GM18873 (cell line): Measurements from ENCODE around the gene DNMBP.
A peak's percentile ranks its signal among the peaks of the same experiment; 100 is the strongest.
"Not testable (repeated sequence)": the region's sequence is repeated elsewhere in the genome, so short reads cannot be mapped to it uniquely, and the experiment has no call there.

Experiments
- ATAC-seq: cut with Tn5 transposase; IDR thresholded peaks from one replicate; pipeline ENCODE4 v1.9.1; 2021; ENCODE audit warnings: mild to moderate bottlenecking, moderate library complexity, moderate number of reproducible peaks; ENCODE audit not compliant: unreplicated experiment, low FRiP score

The DNMBP gene

GRCh38 chr10:99963467-99964165, 46.1 kb downstream of the DNMBP start:
- not testable (repeated sequence) for ATAC-seq

DNA sequence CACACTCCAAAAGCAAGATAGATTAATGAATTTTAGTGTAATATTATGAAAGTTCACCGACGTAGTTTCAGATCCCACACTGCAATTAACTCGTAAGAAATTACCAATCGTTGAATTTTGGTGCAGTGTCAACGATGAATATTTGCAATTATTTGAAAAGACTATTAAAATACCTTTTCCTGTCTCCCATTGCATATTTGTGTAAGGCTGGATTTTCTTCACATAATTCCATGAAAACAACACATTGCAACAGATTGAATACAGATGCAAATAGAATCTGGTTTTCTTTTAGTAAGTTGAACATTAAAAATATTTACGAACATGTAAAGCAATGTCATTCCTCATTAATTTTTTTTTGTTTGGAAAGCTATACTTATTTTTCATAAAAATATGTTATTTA, 50.9 kb downstream of the DNMBP start:
- no peak for ATAC-seq

- ATAC-seq = no peak
Measured at GRCh38 chr10:99958302-99958701, 51.4 kb downstream of the DNMBP start.

DNA sequence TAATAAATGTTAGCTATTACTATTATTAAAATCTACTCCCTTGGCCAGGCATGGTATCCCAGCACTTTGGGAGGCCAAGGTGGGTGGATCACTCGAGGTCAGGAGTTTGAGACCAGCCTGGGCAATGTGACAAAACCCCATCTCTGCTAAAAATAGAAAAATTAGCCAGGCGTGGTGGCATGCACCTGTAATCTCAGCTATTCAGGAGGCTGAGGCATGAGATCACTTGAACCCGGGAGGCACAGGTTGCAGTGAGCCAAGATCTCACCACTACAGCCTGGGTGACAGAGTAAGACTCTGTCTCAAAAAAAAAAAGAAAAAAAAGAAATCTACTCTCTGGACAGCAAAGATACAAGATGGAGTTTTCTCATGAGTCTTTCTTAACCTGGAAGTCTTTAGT, 56.2 kb downstream of the DNMBP start:
- not testable (repeated sequence) for ATAC-seq

- ATAC-seq = no peak
Measured at GRCh38 chr10:99952799-99953198, 56.9 kb downstream of the DNMBP start.

DNA sequence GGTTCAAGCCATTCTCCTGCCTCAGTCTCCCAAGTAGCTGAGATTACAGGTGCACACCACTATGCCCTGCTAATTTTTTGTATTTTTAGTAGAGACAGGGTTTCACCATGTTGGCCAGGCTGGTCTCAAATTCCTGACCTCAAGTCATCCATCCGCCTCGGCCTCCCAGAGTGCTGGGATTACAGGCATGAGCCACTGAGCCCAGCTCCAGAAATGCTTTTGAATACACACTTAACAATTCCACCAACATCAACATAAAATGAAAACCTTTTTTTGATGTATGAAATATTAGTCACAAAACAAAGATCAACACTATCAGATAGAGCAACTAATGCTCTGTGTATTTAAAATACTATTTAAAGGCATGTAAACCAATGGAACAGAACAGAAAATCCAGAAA, 63.7 kb downstream of the DNMBP start:
- not testable (repeated sequence) for ATAC-seq

DNA sequence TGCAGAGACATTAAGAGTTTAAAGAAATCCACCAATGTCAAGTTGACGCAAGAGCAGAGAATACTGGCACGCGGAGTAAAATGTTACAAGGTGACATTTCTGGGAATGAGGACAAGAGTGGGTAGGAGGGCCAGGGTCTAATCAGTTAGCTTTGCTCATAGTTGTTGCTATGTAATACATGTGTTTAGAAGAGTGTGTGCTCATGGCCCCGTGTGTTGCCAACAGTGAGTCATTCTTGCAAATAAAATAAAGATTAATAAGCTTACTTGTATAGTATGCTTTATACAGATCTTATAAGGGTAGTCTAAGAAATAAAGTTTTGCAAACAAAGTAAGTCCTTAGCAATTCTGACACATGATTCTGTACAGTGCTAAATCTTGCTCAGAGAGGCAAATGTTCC, 64.5 kb downstream of the DNMBP start:
- no peak for ATAC-seq

- no peak for ATAC-seq
Measured at GRCh38 chr10:99944860-99945259, 64.9 kb downstream of the DNMBP start.

GRCh38 chr10:99943908-99944307, 65.8 kb downstream of the DNMBP start:
- ATAC-seq = no peak

- no peak for ATAC-seq
Measured at GRCh38 chr10:99941942-99942820, 67.6 kb downstream of the DNMBP start.

DNA sequence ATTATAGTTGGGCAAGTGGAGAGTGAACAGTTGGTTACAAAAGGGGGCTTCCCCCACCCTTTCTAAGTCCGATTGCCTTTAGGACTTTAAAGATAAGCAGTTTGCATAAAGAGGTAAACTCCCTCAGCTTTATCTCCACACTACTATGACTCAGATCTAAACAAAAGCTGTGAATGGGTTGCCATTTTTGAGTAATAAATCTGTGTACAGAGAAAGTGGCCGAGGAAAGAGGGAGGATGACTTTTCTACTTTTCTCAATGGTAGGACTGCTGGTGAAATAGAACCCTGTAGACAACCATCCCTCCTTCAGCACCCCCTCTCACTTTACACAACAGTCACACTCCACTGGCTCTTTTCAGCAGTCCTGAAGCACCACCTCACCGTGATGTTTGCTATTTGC, 71.2 kb downstream of the DNMBP start:
- ATAC-seq = peak; percentile 89

GRCh38 chr10:99937630-99938029, 72.1 kb downstream of the DNMBP start:
- no peak for ATAC-seq

- ATAC-seq = not testable (repeated sequence)
Measured at GRCh38 chr10:99932203-99932957, 77.4 kb downstream of the DNMBP start.

GRCh38 chr10:99930731-99931550, 78.8 kb downstream of the DNMBP start:
- ATAC-seq = no peak

DNA sequence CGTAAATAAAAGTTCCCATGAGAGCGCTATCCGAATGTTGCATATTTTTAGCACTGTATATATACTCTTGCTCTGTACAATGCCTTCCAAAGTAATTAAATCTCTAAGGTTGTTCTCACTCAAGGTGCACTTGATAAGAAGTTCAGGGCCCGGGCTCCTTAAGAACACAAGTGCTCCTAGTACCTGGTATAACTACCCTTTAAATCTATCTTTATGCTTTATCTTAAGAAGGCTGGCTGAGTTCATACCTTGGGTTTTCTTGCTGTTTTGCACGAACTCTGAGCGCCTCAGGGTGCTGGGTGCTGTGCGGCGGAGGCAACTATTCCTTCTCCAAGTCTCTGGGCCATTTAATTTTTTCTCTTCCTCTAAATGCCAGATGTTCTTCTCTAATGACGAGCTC, 80.4 kb downstream of the DNMBP start:
- ATAC-seq = no peak

DNA sequence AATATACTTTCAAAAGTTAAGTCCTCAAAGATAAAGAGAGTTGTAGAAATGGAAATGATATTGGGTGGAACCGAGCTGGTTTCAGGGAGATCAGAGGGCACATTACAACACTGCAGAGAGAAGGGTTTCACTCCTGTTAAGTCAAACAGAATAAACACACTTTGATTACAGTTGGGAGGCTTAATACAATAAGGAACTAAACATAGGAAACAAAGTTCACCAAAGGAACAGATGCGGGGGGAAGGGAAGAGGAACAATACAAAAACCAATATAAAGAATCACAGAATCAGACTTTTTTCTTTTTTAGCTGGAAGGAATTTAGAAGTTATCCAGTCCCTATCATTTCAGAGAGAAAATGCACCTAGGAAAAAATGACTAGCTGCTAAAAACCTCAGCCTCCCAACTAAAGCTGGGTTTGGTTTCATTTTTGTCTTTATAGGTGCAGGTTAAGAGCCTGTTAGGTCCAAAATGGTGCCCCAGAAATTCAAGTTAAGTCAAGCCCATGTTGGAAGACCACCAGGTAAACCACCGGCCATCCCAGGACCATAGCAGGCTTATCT, 81.9 kb downstream of the DNMBP start:
- ATAC-seq = no peak

DNA sequence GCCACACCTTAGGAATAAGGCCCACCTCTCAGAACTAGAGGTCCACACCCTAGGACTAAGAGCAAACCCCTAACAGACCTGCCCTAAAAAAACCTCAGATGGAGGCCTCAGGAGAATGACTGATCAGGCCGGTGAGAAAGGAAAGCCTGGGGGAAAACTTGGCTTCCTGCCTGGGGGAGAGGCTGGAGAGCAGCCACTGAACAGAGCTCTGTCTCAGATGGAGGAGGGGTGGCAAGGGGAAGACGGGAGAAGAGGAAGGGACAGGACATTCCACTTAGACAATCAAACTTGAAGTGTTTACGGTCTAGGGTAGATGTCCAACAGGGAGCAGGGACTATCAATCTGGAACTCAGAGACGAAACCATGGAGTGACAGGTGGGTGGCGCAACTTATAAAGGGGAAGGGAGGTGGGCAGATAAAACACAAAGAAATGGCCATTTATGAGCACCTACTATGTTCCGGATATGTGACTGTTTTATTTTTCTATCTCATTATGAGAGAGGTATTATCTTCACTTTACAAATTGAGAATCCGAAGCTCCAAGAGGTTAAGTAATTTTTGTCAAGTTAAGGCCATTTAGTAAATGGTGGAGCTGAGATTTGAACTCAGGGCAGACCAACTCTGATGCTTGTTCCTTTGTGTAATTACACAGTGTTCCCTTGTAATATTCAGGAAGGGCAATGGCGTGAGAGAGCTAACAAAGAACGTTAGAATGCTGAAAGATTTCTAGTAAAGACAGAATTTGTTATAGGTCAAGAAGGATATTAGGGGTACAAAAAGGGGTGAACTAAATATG, 82.6 kb downstream of the DNMBP start:
- no peak for ATAC-seq

- ATAC-seq = no peak
Measured at GRCh38 chr10:99924451-99925255, 85.1 kb downstream of the DNMBP start.
